Neural cell (in vitro differentiated cells): Measurements from ENCODE around the gene DUSP2. TPM values are rescaled to one million over a fixed set of nuclear protein-coding genes. Genes with fewer than 3 reads are reported as not detected.

Source experiments
- H2AFZ ChIP-seq: fragments of 200-600, 300-800 bp; sonication (generic), shearing (Covaris generic); 2 replicates; pipeline ENCODE4 v1.6.0; 2014; ENCODE audit warnings: low read depth, mild to moderate bottlenecking, antibody characterized with exemption, low read length, moderate library complexity
- H3F3A ChIP-seq: fragments of 200-600 bp; shearing (Covaris generic); 2 replicates; pipeline ENCODE4 v1.6.1; 2016; ENCODE audit warnings: mild to moderate bottlenecking, moderate library complexity, mixed read lengths, antibody characterized with exemption, low read length; ENCODE audit not compliant: insufficient read depth, poor library complexity, severe bottlenecking
- H3K27ac ChIP-seq: fragments of 200-600, 300-800 bp; sonication (generic), shearing (Covaris generic); 2 replicates; pipeline ENCODE4 v1.5.1; 2014; ENCODE audit warnings: mild to moderate bottlenecking, low read length, moderate library complexity
- H3K27me3 ChIP-seq: fragments of 300-800, 200-600 bp; sonication (generic), shearing (Covaris generic); 2 replicates; pipeline ENCODE4 v1.6.0; 2014; ENCODE audit warnings: mild to moderate bottlenecking, low read depth, low read length, moderate library complexity; ENCODE audit not compliant: insufficient read depth
- H3K36me3 ChIP-seq: fragments of 300-800, 200-600 bp; sonication (generic), shearing (Covaris generic); 2 replicates; pipeline ENCODE4 v1.5.1; 2014; ENCODE audit warnings: mild to moderate bottlenecking, antibody characterized with exemption, low read length, moderate library complexity; ENCODE audit not compliant: insufficient read depth
- H3K4me2 ChIP-seq: fragments of 300-800, 200-600 bp; sonication (generic), shearing (Covaris generic); 2 replicates; pipeline ENCODE4 v1.6.0; 2014; ENCODE audit warnings: mild to moderate bottlenecking, low read length
- H3K4me3 ChIP-seq: fragments of 300-800, 200-600 bp; sonication (generic), shearing (Covaris generic); 2 replicates; pipeline ENCODE4 v1.5.1; 2014; ENCODE audit warnings: mild to moderate bottlenecking, low read length, moderate library complexity
- H3K79me2 ChIP-seq: fragments of 200-600 bp; shearing (Covaris generic); replicated peaks from 2 replicates; pipeline ENCODE4 v1.6.0; 2014; ENCODE audit warnings: mild to moderate bottlenecking, low read length, moderate library complexity; ENCODE audit not compliant: insufficient read depth
- H3K9ac ChIP-seq: fragments of 300-800, 200-600 bp; sonication (generic), shearing (Covaris generic); 2 replicates; pipeline ENCODE4 v1.6.1; 2016; ENCODE audit warnings: mild to moderate bottlenecking, low read length, mixed read lengths
- H3K9me2 ChIP-seq: fragments of 200-600 bp; shearing (Covaris generic); 2 replicates; pipeline ENCODE4 v1.6.1; 2016; ENCODE audit warnings: mild to moderate bottlenecking, low read length, mixed read lengths; ENCODE audit not compliant: insufficient read depth
- H3K9me3 ChIP-seq: fragments of 200-600, 300-800 bp; sonication (generic), shearing (Covaris generic); 2 replicates; pipeline ENCODE4 v1.6.1; 2016; ENCODE audit warnings: mild to moderate bottlenecking, mixed run types, low read length, moderate library complexity, mixed read lengths
- H4K20me1 ChIP-seq: fragments of 200-600 bp; shearing (Covaris generic); 2 replicates; pipeline ENCODE4 v1.6.1; 2016; ENCODE audit warnings: mild to moderate bottlenecking, mixed run types; ENCODE audit not compliant: insufficient read depth
- CTCF ChIP-seq: fragments of 450-650 bp; IDR thresholded peaks from 2 replicates; pipeline ENCODE4 v1.5.1; 2014; ENCODE audit warnings: antibody characterized with exemption, mild to moderate bottlenecking, moderate library complexity; ENCODE audit not compliant: poor library complexity, severe bottlenecking
- EP300 ChIP-seq: fragments of 450-650 bp; conservative IDR thresholded peaks from 2 replicates; pipeline ENCODE4 v1.6.1; 2014; ENCODE audit warnings: antibody characterized with exemption, mild to moderate bottlenecking, moderate library complexity; ENCODE audit not compliant: poor library complexity, severe bottlenecking
- EZH2 ChIP-seq: fragments of 200-600, 300-800 bp; shearing (Covaris generic), sonication (generic); IDR thresholded peaks from 2 replicates; pipeline ENCODE4 v1.6.1; 2014; ENCODE audit warnings: antibody characterized with exemption, low read length, borderline replicate concordance, mild to moderate bottlenecking; ENCODE audit not compliant: insufficient read depth, poor library complexity, severe bottlenecking
- MXI1 ChIP-seq: fragments of 450-650 bp; conservative IDR thresholded peaks from 2 replicates; pipeline ENCODE4 v1.6.1; 2014; ENCODE audit warnings: antibody characterized with exemption, mild to moderate bottlenecking; ENCODE audit not compliant: poor library complexity, severe bottlenecking
- POLR2AphosphoS5 ChIP-seq: IDR thresholded peaks from 2 replicates; pipeline ENCODE4 v1.6.1; 2012
- RAD21 ChIP-seq: fragments of 450-650 bp; conservative IDR thresholded peaks from 2 replicates; pipeline ENCODE4 v1.6.1; 2014; ENCODE audit warnings: antibody characterized with exemption, mild to moderate bottlenecking, moderate library complexity
- REST ChIP-seq: IDR thresholded peaks from 2 replicates; pipeline ENCODE4 v1.6.1; 2012; ENCODE audit warnings: borderline replicate concordance
- SMC3 ChIP-seq: fragments of 450-650 bp; conservative IDR thresholded peaks from 2 replicates; pipeline ENCODE4 v1.6.1; 2014; ENCODE audit warnings: antibody characterized with exemption, mild to moderate bottlenecking, moderate library complexity; ENCODE audit not compliant: poor library complexity
- TAF1 ChIP-seq: IDR thresholded peaks from 2 replicates; pipeline ENCODE4 v1.6.1; 2012; ENCODE audit warnings: low read depth
- polyA plus RNA-seq: library from polyadenylated mRNA; depleted of rRNA; stranded (reverse); fragments of >200 nt; gene quantifications from 2 replicates; pipeline ENCODE4 v1.2.3, GENCODE V29; 2014

Gene DUSP2
- polyA plus RNA-seq, 1 donor from 2014 or later, result 2.1 TPM

- Histone ChIP-seq H3F3A (no peaks in the 10 kb centered on the region), H3K27me3 (no peaks in the 10 kb centered on the region), H3K9me2 (no peaks in the 10 kb centered on the region), H2AFZ (no peak overlapping the region), H3K79me2 (no peaks in the 10 kb centered on the region), H3K9ac (no peak overlapping the region), H3K27ac (no peak overlapping the region), H3K36me3 (no peaks in the 10 kb centered on the region), H3K4me3 (no peak overlapping the region), H4K20me1 (no peaks in the 10 kb centered on the region), H3K4me2 (no peak overlapping the region), H3K9me3 (no peaks in the 10 kb centered on the region)
- TF ChIP-seq POLR2AphosphoS5 (no peak), MXI1 (no peak)
Measured at GRCh38 chr2:96184188-96184587, 38.9 kb upstream of the DUSP2 start.

- Histone ChIP-seq H3K4me3 (no peak overlapping the region), H3K27ac (no peak overlapping the region), H3K9me2 (no peaks in the 10 kb centered on the region), H2AFZ (no peak overlapping the region), H3K36me3 (no peaks in the 10 kb centered on the region), H4K20me1 (no peaks in the 10 kb centered on the region), H3K79me2 (no peaks in the 10 kb centered on the region), H3K9ac (no peak overlapping the region), H3F3A (no peaks in the 10 kb centered on the region), H3K27me3 (no peaks in the 10 kb centered on the region), H3K4me2 (no peak overlapping the region), H3K9me3 (no peaks in the 10 kb centered on the region)
- TF ChIP-seq EP300, result no peak
- no peak for TF ChIP-seq MXI1
- TF ChIP-seq POLR2AphosphoS5, result no peak
- TF ChIP-seq REST, result no peak
- TF ChIP-seq TAF1, result no peak
- TF ChIP-seq RAD21, result no peak
- TF ChIP-seq SMC3, result no peak
- TF ChIP-seq CTCF, result no peak
- no peak for TF ChIP-seq EZH2
Measured at GRCh38 chr2:96181529-96181928, 36.3 kb upstream of the DUSP2 start.

- H3K9me3 ChIP-seq, result no peaks in the 10 kb centered on the region
- no peaks in the 10 kb centered on the region for H3K79me2 ChIP-seq
- TF ChIP-seq MXI1 (no peak), RAD21 (no peak), EP300 (no peak), POLR2AphosphoS5 (no peak), REST (no peak), CTCF (no peak), TAF1 (no peak), EZH2 (no peak), SMC3 (no peak)
- no peaks in the 10 kb centered on the region for H3K36me3 ChIP-seq
- H3K9me2 ChIP-seq, result no peaks in the 10 kb centered on the region
- no peak overlapping the region for H3K4me3 ChIP-seq
- no peaks in the 10 kb centered on the region for H3K27me3 ChIP-seq
- H3K4me2 ChIP-seq, result no peak overlapping the region
- no peaks in the 10 kb centered on the region for H4K20me1 ChIP-seq
- no peak overlapping the region for H3K27ac ChIP-seq
- no peaks in the 10 kb centered on the region for H3F3A ChIP-seq
- H2AFZ ChIP-seq, result no peak overlapping the region
- H3K9ac ChIP-seq, result no peak overlapping the region
Measured at GRCh38 chr2:96180521-96180920, 35.3 kb upstream of the DUSP2 start.
